NCI-H510A treated with DMSO at 0.1 percent for 48 hours (cell line): ENCODE results near the gene CREBRF.
"Not testable (repeated sequence)": the region's sequence is repeated elsewhere in the genome, so short reads cannot be mapped to it uniquely, and the experiment has no call there.

ENCODE experiments used
- DNase-seq: peaks from one replicate; lab custom pipeline; 2025; lab: John Stamatoyannopoulos, UW

The CREBRF gene

DNA sequence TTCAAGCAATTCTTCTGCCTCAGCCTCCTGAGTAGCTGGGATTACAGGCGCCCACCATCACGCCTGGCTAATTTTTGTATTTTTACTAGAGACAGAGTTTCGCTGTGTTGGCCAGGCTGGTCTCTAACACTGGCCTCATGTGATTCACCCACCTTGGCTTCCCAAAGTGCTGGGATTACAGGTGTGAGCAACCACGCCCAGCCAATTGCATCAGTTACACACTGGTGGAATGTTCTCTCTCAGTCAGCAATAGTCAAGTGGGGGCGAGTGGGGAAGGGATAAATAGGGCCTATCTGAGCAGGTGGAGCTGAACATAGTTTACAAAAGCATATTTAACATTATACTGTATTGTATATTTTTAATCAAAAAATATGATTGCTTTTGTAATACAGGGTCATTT lies 98.5 kb downstream of the CREBRF start:
- not testable (repeated sequence) for DNase-seq

GRCh38 chr5:173155912-173156311 lies 99.8 kb downstream of the CREBRF start:
- DNase-seq: no peak

- DNase-seq: no peak
Measured at GRCh38 chr5:173158366-173158765, 102.2 kb downstream of the CREBRF start.

DNA sequence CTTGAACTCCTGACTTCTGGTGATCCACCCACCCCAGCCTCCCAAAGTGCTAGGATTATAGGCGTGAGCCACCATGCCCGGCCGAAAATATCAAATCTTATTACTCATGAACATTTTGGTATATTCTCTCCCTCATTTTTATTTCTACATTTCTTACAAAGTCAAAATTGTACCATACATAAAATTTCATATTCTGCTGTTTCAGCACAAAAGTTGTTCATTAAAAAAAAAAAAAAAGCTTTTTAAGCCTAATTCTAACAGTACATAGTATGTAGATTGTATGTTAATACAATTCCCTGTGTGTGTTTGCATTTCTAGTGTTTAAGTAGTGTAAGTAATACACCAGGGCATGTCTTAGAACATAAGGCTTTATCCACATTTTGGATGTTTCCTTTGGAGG lies 103.1 kb downstream of the CREBRF start:
- DNase-seq: no peak

DNA sequence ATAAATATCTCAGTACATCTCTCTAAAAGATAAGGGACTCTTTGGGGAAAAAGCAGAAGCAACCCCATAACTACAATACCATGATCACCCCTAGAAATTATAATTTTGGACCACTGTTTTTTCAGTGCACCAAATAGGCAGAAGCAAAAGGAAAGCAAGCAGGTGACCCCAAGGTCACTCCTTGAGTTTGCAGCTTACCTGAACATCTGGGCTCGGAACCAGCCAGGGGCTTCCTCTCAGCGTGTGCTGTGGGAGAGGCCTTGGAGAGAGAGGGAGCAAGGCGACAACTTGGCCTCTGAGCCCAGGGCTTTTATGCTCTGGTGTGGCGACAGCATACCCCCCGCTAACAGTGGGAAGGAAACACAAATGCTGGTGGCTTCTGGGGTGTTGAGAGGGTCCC lies 105.0 kb downstream of the CREBRF start:
- DNase-seq: no peak

DNA sequence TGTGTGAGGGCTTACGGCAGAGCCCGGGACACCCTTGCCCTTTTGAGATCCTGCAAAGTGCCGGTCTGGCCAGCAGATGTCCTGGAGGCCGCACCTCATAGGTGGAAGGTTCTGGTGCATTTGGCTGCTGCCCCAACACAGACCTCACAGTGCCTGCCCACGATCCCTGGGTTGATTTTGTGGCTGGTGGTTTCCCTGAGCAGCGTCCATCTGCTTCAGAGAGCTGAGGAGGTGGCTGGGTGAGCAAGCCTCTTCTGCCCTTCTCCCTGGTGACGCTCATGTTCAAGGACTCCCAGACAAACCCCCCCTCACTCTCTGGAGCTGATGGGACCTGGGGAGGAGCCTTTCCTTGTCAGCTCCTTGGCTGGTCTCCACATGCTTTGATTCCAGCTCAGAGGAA lies 107.1 kb downstream of the CREBRF start:
- DNase-seq: no peak

- DNase-seq: no peak
Measured at GRCh38 chr5:173165177-173166016, 109.2 kb downstream of the CREBRF start.

- DNase-seq: no peak
Measured at GRCh38 chr5:173172166-173172565, 116.0 kb downstream of the CREBRF start.

DNA sequence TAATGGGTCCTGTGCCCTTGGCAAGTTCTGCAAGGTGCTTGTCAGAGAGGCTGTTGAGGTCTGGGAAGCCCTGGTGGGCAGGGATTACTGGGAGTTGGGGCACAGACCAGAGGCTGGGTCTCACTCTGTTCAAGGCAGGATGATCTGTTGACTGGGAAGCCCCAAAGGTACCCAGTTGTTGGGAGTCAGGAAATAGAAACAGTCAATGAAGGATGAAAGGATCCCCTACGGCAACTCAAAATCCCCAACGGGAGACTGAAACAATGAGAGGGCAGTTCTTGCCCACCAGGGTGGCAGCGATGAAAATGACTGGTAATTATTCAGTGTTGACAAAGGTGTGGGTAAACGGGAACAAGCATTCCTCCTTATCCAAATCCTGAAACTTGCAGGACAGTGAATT lies 119.4 kb downstream of the CREBRF start:
- no peak for DNase-seq

DNA sequence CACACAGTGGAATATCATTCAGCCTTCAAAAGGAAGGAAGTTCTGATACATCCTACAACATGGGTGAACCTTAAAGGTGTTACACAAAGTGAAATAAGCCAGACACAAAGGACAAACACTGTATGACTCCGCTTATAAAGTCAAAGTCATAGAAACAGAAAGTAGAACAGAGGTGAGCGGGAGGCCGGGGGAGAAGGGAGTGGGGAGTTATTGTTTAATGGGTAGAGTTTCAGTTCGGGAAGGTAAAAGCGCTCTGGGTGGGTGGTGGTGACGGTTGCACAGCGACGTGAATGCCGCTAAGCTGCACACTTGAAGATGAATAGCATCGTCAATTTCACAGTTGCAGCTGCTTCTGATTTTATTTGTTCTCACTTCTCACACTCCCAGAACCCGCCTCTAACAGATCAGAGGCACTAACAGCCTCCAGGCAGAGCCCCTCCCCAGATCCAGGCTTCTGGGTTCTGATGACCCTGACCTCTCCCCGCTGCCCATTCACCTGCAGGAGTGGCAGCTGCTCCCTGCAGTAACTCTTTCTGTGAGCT lies 122.3 kb downstream of the CREBRF start:
- DNase-seq: peak; percentile 1

DNA sequence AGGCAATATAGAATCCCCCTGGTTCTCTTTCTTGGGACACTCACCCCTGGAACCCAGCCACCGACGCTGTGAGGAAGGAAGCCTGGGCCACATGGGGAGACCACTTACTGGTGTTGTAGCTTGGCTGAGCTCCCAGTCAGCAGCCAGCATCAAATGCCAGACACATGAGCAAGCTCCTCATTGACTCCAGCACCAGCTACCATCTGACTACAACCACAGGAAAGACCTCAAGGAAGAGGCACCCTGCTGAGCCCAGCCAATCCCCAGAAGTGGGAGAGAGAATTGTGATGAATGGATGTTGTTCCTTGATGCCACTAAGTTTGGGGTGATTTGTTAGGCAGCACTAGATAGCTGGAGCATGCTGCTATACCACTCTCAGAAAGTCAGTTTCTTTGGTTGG lies 124.2 kb downstream of the CREBRF start:
- DNase-seq: no peak

- DNase-seq: no peak
Measured at GRCh38 chr5:173187054-173187743, 131.0 kb downstream of the CREBRF start.

DNA sequence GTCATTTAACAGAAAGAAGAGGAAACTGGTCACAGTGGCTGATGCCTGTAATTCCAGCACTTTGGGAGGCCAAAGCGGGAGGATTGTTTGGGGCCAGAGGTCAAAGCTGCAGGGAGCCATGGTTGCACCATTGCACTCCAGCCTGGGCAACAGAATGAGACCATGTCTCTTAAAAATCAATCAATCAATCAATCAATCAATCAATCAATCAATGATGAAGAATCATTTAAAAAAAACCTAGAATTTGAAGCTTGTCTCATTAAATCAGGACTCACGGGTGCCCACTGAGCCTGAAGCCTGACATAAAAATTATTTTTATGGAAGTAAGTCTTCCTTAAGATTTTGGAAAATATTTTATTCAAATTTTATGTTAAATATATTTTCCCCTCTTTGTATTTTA lies 132.1 kb downstream of the CREBRF start:
- DNase-seq: no peak
